ENCODE results near the gene SPRR1A.
A peak's percentile ranks its signal among the peaks of the same experiment; 100 is the strongest.

SPRR1A gene

GRCh38 chr1:153028766-153029165 is 44.9 kb downstream of the SPRR1A start:
- FAIRE-seq (no peak), DNase-seq (ENCODE audit: insufficient read length, low spot score) (no peak)
- no peak for TF ChIP-seq POLR2A (IDR thresholded peaks at IDR 0.05; ENCODE audit: low read depth, low read length)

- TF ChIP-seq POLR2A (IDR thresholded peaks at IDR 0.05; ENCODE audit: low read depth, low read length), result no peak
- no peak for FAIRE-seq
- no peak for DNase-seq (ENCODE audit: insufficient read length, low spot score)
Measured at GRCh38 chr1:153030895-153031294, 47.0 kb downstream of the SPRR1A start, which contains the start of gene SPRR1B. Gene SPRR1B (plus strand): TSS chr1:153031203. CDS start chr1:153032346, 1,143 bp downstream.

DNA sequence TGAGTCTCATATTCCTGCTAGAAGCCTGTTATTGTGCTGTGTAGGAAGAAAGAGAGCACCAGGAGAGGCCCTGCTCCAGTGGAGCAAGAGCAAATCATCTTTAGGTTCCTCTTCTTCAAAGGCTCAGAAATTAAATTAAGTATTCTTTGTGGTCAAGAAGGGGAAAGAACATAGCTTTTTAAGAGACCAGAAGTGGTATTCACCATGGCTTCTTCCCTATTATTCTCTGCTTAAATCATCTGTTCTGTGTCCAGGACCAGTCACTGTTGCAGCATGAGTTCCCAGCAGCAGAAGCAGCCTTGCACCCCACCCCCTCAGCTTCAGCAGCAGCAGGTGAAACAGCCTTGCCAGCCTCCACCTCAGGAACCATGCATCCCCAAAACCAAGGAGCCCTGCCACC is 48.2 kb downstream of the SPRR1A start:
- no peak for DNase-seq (ENCODE audit: insufficient read length, low spot score)
- no peak for FAIRE-seq

DNA sequence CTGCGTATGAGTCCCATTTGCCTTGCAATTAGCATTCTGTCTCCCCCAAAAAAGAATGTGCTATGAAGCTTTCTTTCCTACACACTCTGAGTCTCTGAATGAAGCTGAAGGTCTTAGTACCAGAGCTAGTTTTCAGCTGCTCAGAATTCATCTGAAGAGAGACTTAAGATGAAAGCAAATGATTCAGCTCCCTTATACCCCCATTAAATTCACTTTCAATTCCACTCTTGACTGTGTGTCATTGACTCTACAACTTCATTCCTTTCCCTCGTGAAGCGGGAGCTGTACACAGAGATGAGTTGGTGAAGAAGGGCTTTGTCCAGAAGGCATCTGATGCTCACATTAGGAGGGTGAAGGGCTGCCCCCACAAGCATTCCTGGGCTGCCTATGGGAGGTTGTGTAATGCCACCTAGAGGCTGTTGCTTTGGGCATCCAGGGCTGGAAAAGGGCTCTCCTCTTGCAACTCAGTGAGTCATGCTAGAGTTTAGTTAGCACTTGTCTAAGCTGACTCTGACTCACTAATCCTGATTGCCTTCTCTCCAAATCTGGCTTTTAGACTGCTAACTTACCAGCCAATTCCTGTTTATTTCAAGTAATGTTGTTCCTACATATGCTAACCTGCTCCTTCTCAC is 48.9 kb downstream of the SPRR1A start:
- FAIRE-seq, result peak; percentile 15
- TF ChIP-seq POLR2A (IDR thresholded peaks at IDR 0.05; ENCODE audit: low read depth, low read length), result no peak
- peak; percentile 21 for DNase-seq (ENCODE audit: insufficient read length, low spot score)

More for the DNA sequence above, 48.2 kb downstream of the SPRR1A start:
- TF ChIP-seq POLR2A (IDR thresholded peaks at IDR 0.05; ENCODE audit: low read depth, low read length), result no peak

- no peak for TF ChIP-seq POLR2A (IDR thresholded peaks at IDR 0.05; ENCODE audit: low read depth, low read length)
- DNase-seq (ENCODE audit: insufficient read length, low spot score), result no peak
- FAIRE-seq, result no peak
Measured at GRCh38 chr1:153035211-153035610, 51.3 kb downstream of the SPRR1A start.

Measured in H54 (cell line).